K562 (cell line): ENCODE results near the gene SNX14. TPM values are rescaled to one million over a fixed set of nuclear protein-coding genes. Genes with fewer than 3 reads are reported as not detected.

ENCODE experiments used
- ATAC-seq: fragments of 200-7000 bp; cut with Tn5 transposase; 3 replicates; pipeline ENCODE4 v1.9.1; 2020; ENCODE audit warnings: moderate library complexity
- BruUV-seq: library from RNA; stranded (reverse); fragments of 400-500 nt; replicated peaks from 2 replicates; lab custom pipeline; 2021; lab: Mats Ljungman, UMichigan
- CTCF ChIA-PET: fragments of 300-600 bp; formaldehyde crosslinking; extraction: SDS; loops from one replicate; lab custom pipeline; 2021; ENCODE audit warnings: low intra/inter-chr PET ratio; lab: Yijun Ruan, JAX
- POLR2A ChIA-PET: fragments of 300-600, 350-650 bp; sonication (Branson Sonifier 250); formaldehyde crosslinking; extraction: SDS; loops from one replicate; lab custom pipeline; 2021; ENCODE audit warnings: antibody characterized with exemption, inconsistent platforms; lab: Yijun Ruan, JAX
- DNase-seq, 4 experiments: peaks; one replicate each; pipeline versions ENCODE4 v3.0.0 to v3.0.0-alpha.2; 2011 to 2018; ENCODE audit warnings: low spot score in 3 of 4, mixed read lengths in 3 of 4; ENCODE audit errors: extremely low read depth in 1 of 4
- FAIRE-seq: peaks from 2 replicates; lab custom pipeline; 2011; peaks lifted over from hg19 to GRCh38; lab: Jason Lieb, UNC
- H2AFZ ChIP-seq: 2 replicates; pipeline ENCODE4 v1.6.0; 2011; ENCODE audit warnings: low read depth, low read length, control low read depth, inconsistent platforms
- H3K27ac ChIP-seq: fragments of 200-600 bp; 3 replicates; pipeline ENCODE4 v1.8.0; 2011; ENCODE audit warnings: low read depth, mild to moderate bottlenecking, control low read depth, inconsistent platforms, low read length, moderate library complexity, mixed read lengths; ENCODE audit errors: extremely low read depth
- H3K27me3 ChIP-seq, 2 experiments: fragments of 300-600 bp in 1 of 2; 2 replicates in 1 of 2; 3 replicates in 1 of 2; pipeline versions ENCODE4 v1.6.0 to v1.8.0; 2011; ENCODE audit warnings: inconsistent platforms in 2 of 2, low read length in 2 of 2, mild to moderate bottlenecking in 1 of 2, mixed read lengths in 1 of 2, moderate library complexity in 1 of 2; ENCODE audit not compliant: control insufficient read depth in 2 of 2, insufficient read depth in 2 of 2
- H3K36me3 ChIP-seq: fragments of 300-600 bp; 3 replicates; pipeline ENCODE4 v1.8.0; 2011; ENCODE audit warnings: mild to moderate bottlenecking, low read length, inconsistent platforms; ENCODE audit not compliant: control insufficient read depth, insufficient read depth
- H3K4me1 ChIP-seq, 2 experiments: fragments of 200-600 bp in 1 of 2; replicated peaks in 1 of 2; 2 replicates in 1 of 2; 3 replicates in 1 of 2; pipeline versions ENCODE4 v1.5.1 to v1.8.0; 2011; ENCODE audit warnings: inconsistent platforms in 2 of 2, low read length in 2 of 2, mild to moderate bottlenecking in 1 of 2, mixed read lengths in 1 of 2, moderate library complexity in 1 of 2; ENCODE audit not compliant: control insufficient read depth in 2 of 2, insufficient read depth in 2 of 2
- H3K4me2 ChIP-seq: 2 replicates; pipeline ENCODE4 v1.6.1; 2011; ENCODE audit warnings: low read length, control low read depth, inconsistent platforms, mixed read lengths; ENCODE audit not compliant: insufficient read depth
- H3K4me3 ChIP-seq: fragments of 200-600 bp; sonication (generic), shearing (Covaris generic); 2 replicates; pipeline ENCODE4 v1.5.1; 2016; ENCODE audit warnings: control low read depth, inconsistent platforms
- H3K79me2 ChIP-seq: fragments of 200-600 bp; 3 replicates; pipeline ENCODE4 v1.8.0; 2011; ENCODE audit warnings: low read length, inconsistent platforms; ENCODE audit not compliant: control insufficient read depth, insufficient read depth
- H3K9ac ChIP-seq, 2 experiments: 2 replicates each; pipeline versions ENCODE4 v1.6.0 to v1.6.1; 2011; ENCODE audit warnings: low read depth in 2 of 2, low read length in 2 of 2, control low read depth in 1 of 2, inconsistent platforms in 1 of 2, mild to moderate bottlenecking in 1 of 2, mixed read lengths in 1 of 2; ENCODE audit not compliant: insufficient read depth in 1 of 2
- H3K9me1 ChIP-seq: one replicate; pipeline ENCODE4 v1.6.0; 2011; ENCODE audit warnings: inconsistent platforms, mild to moderate bottlenecking, low read length, moderate library complexity; ENCODE audit not compliant: control insufficient read depth, insufficient read depth
- H3K9me3 ChIP-seq: replicated peaks from 2 replicates; pipeline ENCODE4 v1.5.1; 2011; ENCODE audit warnings: low read depth, low read length, inconsistent platforms; ENCODE audit not compliant: control insufficient read depth, insufficient read depth
- H4K20me1 ChIP-seq: replicated peaks from 2 replicates; pipeline ENCODE4 v1.6.1; 2011; ENCODE audit warnings: low read length, inconsistent platforms, mixed read lengths; ENCODE audit not compliant: control insufficient read depth, insufficient read depth
- BCOR ChIP-seq: fragments of 450-650 bp; IDR thresholded peaks from 2 replicates; pipeline ENCODE4 v1.6.1; 2016
- CREB1 ChIP-seq, 2 experiments: sonication (generic) in 1 of 2; formaldehyde crosslinking in 1 of 2; IDR thresholded peaks; 2 replicates each; pipeline versions ENCODE4 v1.6.1 to v1.8.0; 2012 to 2022; ENCODE audit warnings: inconsistent platforms in 1 of 2, mild to moderate bottlenecking in 1 of 2, missing genetic modification reagents in 1 of 2, moderate library complexity in 1 of 2
- IRF1 ChIP-seq: sonication (generic); formaldehyde crosslinking; IDR thresholded peaks from 2 replicates; pipeline ENCODE4 v1.8.0; 2022; ENCODE audit warnings: missing genetic modification reagents, mild to moderate bottlenecking, borderline replicate concordance
- MAZ ChIP-seq, 2 experiments: fragments of 450-650 bp in 1 of 2; sonication (generic) in 1 of 2; formaldehyde crosslinking; IDR thresholded peaks in 1 of 2; conservative IDR thresholded peaks in 1 of 2; 2 replicates each; pipeline versions ENCODE4 v1.4.0 to v1.5.0; 2020; ENCODE audit warnings: mild to moderate bottlenecking in 1 of 2, missing genetic modification reagents in 1 of 2
- RUNX1 ChIP-seq: sonication (generic); IDR thresholded peaks from 2 replicates; pipeline ENCODE4 v1.6.1; 2016; ENCODE audit warnings: antibody characterized with exemption, low read depth
- ZBTB2 ChIP-seq: fragments of 450-650 bp; IDR thresholded peaks from 2 replicates; pipeline ENCODE4 v1.6.1; 2016; ENCODE audit warnings: antibody characterized with exemption
- ZKSCAN8 ChIP-seq: fragments of 200-800 bp; sonication (Bioruptor generic); IDR thresholded peaks from 2 replicates; pipeline ENCODE4 v1.6.1; 2016; ENCODE audit warnings: missing genetic modification characterization, missing compliant biosample characterization
- ZNF639 ChIP-seq, 2 experiments: fragments of 200-800 bp in 1 of 2; sonication (Bioruptor generic) in 1 of 2; sonication (generic) in 1 of 2; formaldehyde crosslinking in 1 of 2; IDR thresholded peaks in 1 of 2; conservative IDR thresholded peaks in 1 of 2; 2 replicates each; pipeline versions ENCODE4 v1.5.0 to v1.6.1; 2016 to 2020; ENCODE audit warnings: missing compliant biosample characterization in 1 of 2, missing genetic modification characterization in 1 of 2, missing genetic modification reagents in 1 of 2
- WGBS: fragments of 100-300 bp; shearing (Covaris generic); methylation state at CpG from one replicate; pipeline ENCODE4 v1.1.6; 2016; ENCODE audit warnings: low coverage, mixed read lengths; ENCODE audit not compliant: insufficient coverage; ENCODE audit errors: missing lambda C conversion rate; 5-methylcytosine and 5-hydroxymethylcytosine counted together
- in situ Hi-C: fragments of 300-500 bp; cut with MboI; formaldehyde crosslinking; loops from 4 replicates; pipeline ENCODE4 v1.15.0; 2018; ENCODE audit warnings: inconsistent platforms, mixed read lengths
- intact Hi-C: fragments of 100-400 bp; cut with micrococcal nuclease; formaldehyde crosslinking; loops from 2 replicates; pipeline ENCODE4 v1.14.2; 2022
- polyA plus RNA-seq, 8 experiments: library from polyadenylated mRNA; depleted of rRNA in 4 of 8; stranded (reverse) in 5 of 8; unstranded in 3 of 8; fragments of >200 nt; fragmentation: Nextera tagmentation in 2 of 8; fragmentation: Illumina TruSeq in 1 of 8; extraction: Ambion mirVana in 2 of 8; extraction: Trizol in 1 of 8; gene quantifications; 2 replicates each; pipeline versions ENCODE4 v1.2.1 to v1.2.3, GENCODE V29; 2011 to 2014; ENCODE audit warnings: inconsistent platforms in 1 of 8, missing spikeins in 1 of 8
- total RNA-seq, 7 experiments: library from RNA; depleted of rRNA in 6 of 7; stranded (reverse); fragments of >200 nt in 6 of 7; fragmentation: Illumina TruSeq in 2 of 7; extraction: Trizol in 2 of 7; gene quantifications; 2 replicates each; pipeline versions ENCODE4 v1.2.1 to v1.2.3, GENCODE V29; 2011 to 2021; ENCODE audit warnings: low replicate concordance in 1 of 7
- TF ChIP-seq, protein P1 (sequence below): fragments of 200-800 bp; sonication (Bioruptor generic); IDR thresholded peaks from 2 replicates; pipeline ENCODE4 v1.6.1; 2017; ENCODE audit warnings: missing genetic modification characterization, missing compliant biosample characterization

The SNX14 gene
- total and polyA plus RNA-seq, 9 of the 15 experiments (the other 6 are each of a cell fraction or from before 2014, with no cell fraction given): 46.5 to 140 (median 71.2) TPM

DNA sequence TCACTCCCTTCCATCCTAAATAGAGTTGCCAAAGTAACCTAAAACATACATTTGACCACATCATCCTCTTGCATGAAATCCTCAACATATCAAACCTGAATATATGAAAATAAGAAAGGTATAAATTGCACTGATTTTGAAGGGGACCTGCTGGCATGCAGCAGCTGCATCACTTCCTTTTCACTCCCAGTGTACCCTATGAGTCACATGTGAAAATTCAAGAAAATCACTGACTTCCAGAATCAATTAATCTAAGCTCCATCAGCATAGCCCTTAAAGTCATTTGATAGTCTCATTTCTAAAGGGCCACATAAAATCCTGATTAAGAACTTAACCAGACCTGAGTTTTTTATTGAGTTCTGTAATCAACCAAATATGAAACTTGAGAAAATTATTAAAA is 24.3 kb downstream of the SNX14 start:
- Histone ChIP-seq H3K9me1 (no peaks in the 10 kb centered on the region), H3K4me1 (no peaks in the 10 kb centered on the region), H3K9ac (no peak overlapping the region), H3K27ac (no peak overlapping the region), H3K9me3 (no peaks in the 10 kb centered on the region), H3K4me2 (no peak overlapping the region), H3K27me3 (no peaks in the 10 kb centered on the region), H3K79me2 (peaks cover 10% of the 10 kb centered on the region), H2AFZ (no peak overlapping the region), H3K4me3 (no peak overlapping the region), H4K20me1 (no peaks in the 10 kb centered on the region), H3K36me3 (peaks cover 50% of the 10 kb centered on the region; the same call in 2 of the 3 replicates)
- intact Hi-C loops (no loop called here), in situ Hi-C loops (no loop called here)
- no peak for FAIRE-seq
- DNase-seq: no peak
- no peak for ATAC-seq
- CTCF ChIA-PET: no interaction called here
- BruUV-seq: no TSS peak
- POLR2A ChIA-PET: interaction anchor here (1.5 kb wide), 1 partner anchor 11 kb away, joined by 3 read pairs; no protein-coding TSS in a partner anchor
- TF ChIP-seq BCOR: no peak
- TF ChIP-seq CREB1 (IDR thresholded peaks at IDR 0.05): no peak
- no peak for TF ChIP-seq CREB1 (CRISPR knock-in tag; IDR thresholded peaks at IDR 0.05)
- TF ChIP-seq IRF1: no peak

GRCh38 chr6:85568411-85568810 is 25.2 kb downstream of the SNX14 start:
- no peak for FAIRE-seq
- Histone ChIP-seq H3K4me1 (no peaks in the 10 kb centered on the region), H3K9ac (no peak overlapping the region)
- TF ChIP-seq, protein P1, sequence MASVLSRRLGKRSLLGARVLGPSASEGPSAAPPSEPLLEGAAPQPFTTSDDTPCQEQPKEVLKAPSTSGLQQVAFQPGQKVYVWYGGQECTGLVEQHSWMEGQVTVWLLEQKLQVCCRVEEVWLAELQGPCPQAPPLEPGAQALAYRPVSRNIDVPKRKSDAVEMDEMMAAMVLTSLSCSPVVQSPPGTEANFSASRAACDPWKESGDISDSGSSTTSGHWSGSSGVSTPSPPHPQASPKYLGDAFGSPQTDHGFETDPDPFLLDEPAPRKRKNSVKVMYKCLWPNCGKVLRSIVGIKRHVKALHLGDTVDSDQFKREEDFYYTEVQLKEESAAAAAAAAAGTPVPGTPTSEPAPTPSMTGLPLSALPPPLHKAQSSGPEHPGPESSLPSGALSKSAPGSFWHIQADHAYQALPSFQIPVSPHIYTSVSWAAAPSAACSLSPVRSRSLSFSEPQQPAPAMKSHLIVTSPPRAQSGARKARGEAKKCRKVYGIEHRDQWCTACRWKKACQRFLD (CRISPR knock-in tag): no peak
- TF ChIP-seq ZBTB2: no peak
- no peak for TF ChIP-seq RUNX1
- TF ChIP-seq ZNF639 (CRISPR knock-in tag; conservative IDR thresholded peaks at IDR 0.05 in 1 of 2, IDR thresholded peaks at IDR 0.05 in 1 of 2): no peak
- TF ChIP-seq MAZ (CRISPR knock-in tag; conservative IDR thresholded peaks at IDR 0.05 in 1 of 2, IDR thresholded peaks at IDR 0.05 in 1 of 2): no peak
- TF ChIP-seq ZKSCAN8: no peak

More at GRCh38 chr6:85568411-85568810, 25.2 kb downstream of the SNX14 start:
- BruUV-seq: no TSS peak
- intact Hi-C loops (no loop called here), in situ Hi-C loops (no loop called here)
- H3K4me3 ChIP-seq: no peak overlapping the region
- no peaks in the 10 kb centered on the region for H3K27me3 ChIP-seq
- WGBS: 86% methylated on average over 6 of the region's 6 CpGs
- DNase-seq (no peak), ATAC-seq (no peak)
- CTCF ChIA-PET: no interaction called here
- H3K9me1 ChIP-seq: no peaks in the 10 kb centered on the region
- H3K27ac ChIP-seq: no peak overlapping the region
- peaks cover 51% of the 10 kb centered on the region; the same call in 2 of the 3 replicates for H3K36me3 ChIP-seq
- H4K20me1 ChIP-seq: no peaks in the 10 kb centered on the region
- no peak overlapping the region for H2AFZ ChIP-seq
- H3K79me2 ChIP-seq: peaks cover 2% of the 10 kb centered on the region; the same call in 1 of the 3 replicates
- POLR2A ChIA-PET: interaction anchor here (0.9 kb wide), 1 partner anchor 12 kb away, joined by 3 read pairs; no protein-coding TSS in a partner anchor
- no peaks in the 10 kb centered on the region for H3K9me3 ChIP-seq
- H3K4me2 ChIP-seq: no peak overlapping the region
